Activated naive CD8-positive, alpha-beta T cell treated with anti-CD3 and anti-CD28 coated beads, Interleukin-2, amount 50 U/mL, for 16 hours (primary cell): ENCODE measurements around the gene GORASP1.
"Not testable (repeated sequence)": the region's sequence is repeated elsewhere in the genome, so short reads cannot be mapped to it uniquely, and the experiment has no call there.

ENCODE experiments used
- DNase-seq: peaks from one replicate; pipeline ENCODE4 v3.0.0-alpha.2; 2020; ENCODE audit warnings: low read depth, low spot score

Gene GORASP1

GRCh38 chr3:39065197-39065596 is 42.2 kb downstream of the GORASP1 start:
- no peak for DNase-seq

- DNase-seq = no peak
Measured at GRCh38 chr3:39064646-39065045, 42.8 kb downstream of the GORASP1 start.

GRCh38 chr3:39063143-39063542 is 44.3 kb downstream of the GORASP1 start:
- DNase-seq = no peak

GRCh38 chr3:39062180-39062579 is 45.2 kb downstream of the GORASP1 start:
- DNase-seq = no peak

- DNase-seq = not testable (repeated sequence)
Measured at GRCh38 chr3:39061228-39061627, 46.2 kb downstream of the GORASP1 start.

GRCh38 chr3:39056151-39056550 is 51.3 kb downstream of the GORASP1 start:
- no peak for DNase-seq

- no peak for DNase-seq
Measured at GRCh38 chr3:39053696-39054095, 53.7 kb downstream of the GORASP1 start.

GRCh38 chr3:39052583-39052982 is 54.8 kb downstream of the GORASP1 start:
- DNase-seq = no peak

GRCh38 chr3:39051649-39052561 is 55.5 kb downstream of the GORASP1 start, which contains the start of the genes SCN11A and WDR48:
SCN11A (minus strand) TSS chr3:39051944; CDS start chr3:38950362, 101,582 bp downstream.
WDR48 (plus strand) TSS chr3:39052016; CDS start chr3:39052026, 10 bp downstream.
- DNase-seq = peak; percentile 87

GRCh38 chr3:39050029-39050428 is 57.4 kb downstream of the GORASP1 start:
- DNase-seq = no peak
